Naive B cell (primary cell): ENCODE data around the gene STX5. TPM values are rescaled to one million over a fixed set of nuclear protein-coding genes. Genes with fewer than 3 reads are reported as not detected.
"Not testable (repeated sequence)": the region's sequence is repeated elsewhere in the genome, so short reads cannot be mapped to it uniquely, and the experiment has no call there.

Experiments used
- ATAC-seq, 2 donors: fragments of 150-1000 bp; cut with Tn5 transposase; 2 replicates each; pipeline ENCODE4 v1.10.0; 2021; ENCODE audit warnings: low read depth in 2 of 2, mild to moderate bottlenecking in 2 of 2, moderate library complexity in 2 of 2
- DNase-seq: peaks from one replicate; pipeline ENCODE4 v3.0.0; 2022
- H3K27ac Mint-ChIP-seq, 6 donors: one replicate each; pipeline ENCODE4 v1.8.0; 2020 to 2022; ENCODE audit warnings: mild to moderate bottlenecking in 6 of 6, mixed read lengths in 6 of 6, moderate library complexity in 5 of 6, inconsistent platforms in 2 of 6
- H3K27me3 Mint-ChIP-seq, 3 donors: one replicate each; pipeline ENCODE4 v1.8.0; 2021 to 2022; ENCODE audit warnings: mixed read lengths in 3 of 3, mild to moderate bottlenecking in 1 of 3
- H3K36me3 Mint-ChIP-seq, 2 donors: one replicate each; pipeline ENCODE4 v1.8.0; 2020 to 2022; ENCODE audit warnings: mixed read lengths in 2 of 2, inconsistent platforms in 1 of 2, mild to moderate bottlenecking in 1 of 2
- H3K4me1 Mint-ChIP-seq, 3 donors: one replicate each; pipeline ENCODE4 v1.8.0; 2020 to 2022; ENCODE audit warnings: mixed read lengths in 3 of 3, inconsistent platforms in 1 of 3, mild to moderate bottlenecking in 1 of 3, moderate library complexity in 1 of 3
- H3K4me3 Mint-ChIP-seq, 8 donors: one replicate each; pipeline ENCODE4 v1.8.0; 2020 to 2022; ENCODE audit warnings: mild to moderate bottlenecking in 8 of 8, mixed read lengths in 8 of 8, moderate library complexity in 8 of 8, inconsistent platforms in 2 of 8
- H3K9me3 Mint-ChIP-seq, 7 donors: one replicate each; pipeline ENCODE4 v1.8.0; 2020 to 2022; ENCODE audit warnings: mixed read lengths in 7 of 7, mild to moderate bottlenecking in 5 of 7, inconsistent platforms in 2 of 7, moderate library complexity in 1 of 7
- polyA plus RNA-seq, 6 donors: library from polyadenylated mRNA; unstranded; fragments of 300-500 nt; fragmentation: Illumina TruSeq; gene quantifications; one replicate each; pipeline ENCODE4 v1.2.3, GENCODE V29; 2021; ENCODE audit warnings: low read depth in 6 of 6

Gene STX5
- polyA plus RNA-seq, 6 donors from 2014 or later: 46.4 to 64.2 (median 51.5) TPM

GRCh38 chr11:62835336-62835735 lies 3.5 kb upstream of the STX5 start:
- DNase-seq: no peak
- Mint-ChIP-seq H3K36me3 (peaks cover 10 to 21% of the 10 kb centered on the region in 2 donors), H3K9me3 (peaks cover 0 to 3% (median 0%) of the 10 kb centered on the region in 7 donors), H3K4me1 (peaks cover 40 to 49% (median 43%) of the 10 kb centered on the region in 3 donors), H3K27ac (peak overlapping the region in 1 of 6 donors; percentile 57), H3K4me3 (peak overlapping the region in 1 of 8 donors; percentile 90), H3K27me3 (no peaks in the 10 kb centered on the region)
- ATAC-seq: no peak

- Mint-ChIP-seq H3K4me3 (peak within 1 kb of the TSS; percentile 90 to 100 (median 98)), H3K9me3 (no peaks in the 10 kb centered on the region), H3K4me1 (peaks cover 38 to 55% (median 47%) of the 10 kb centered on the region in 3 donors), H3K27ac (peak within 1 kb of the TSS; percentile 97 to 100 (median 99)), H3K36me3 (peaks cover 9 to 11% of the 10 kb centered on the region in 2 donors), H3K27me3 (no peaks in the 10 kb centered on the region)
- peak; percentile 2 to 3 for ATAC-seq
- no peak for DNase-seq
These were observed 734 bp upstream of the STX5 start, which contains the start of gene TEX54 for GRCh38 chr11:62832336-62833234. Gene TEX54 (minus strand): TSS chr11:62832841.

- Mint-ChIP-seq H3K36me3 (peaks cover 6 to 15% of the 10 kb centered on the region in 2 donors), H3K4me1 (peaks cover 35 to 52% (median 51%) of the 10 kb centered on the region in 3 donors), H3K9me3 (no peaks in the 10 kb centered on the region), H3K27me3 (no peaks in the 10 kb centered on the region), H3K4me3 (peak overlapping the region; percentile 90 to 100 (median 98)), H3K27ac (peak overlapping the region; percentile 97 to 100 (median 99))
- ATAC-seq (peak in 1 of 2 donors; percentile 0), DNase-seq (no peak)
These were observed 839 bp downstream of the STX5 start for GRCh38 chr11:62830904-62831519.

GRCh38 chr11:62828130-62828529 lies 3.7 kb downstream of the STX5 start:
- not testable (repeated sequence) for H3K27me3 Mint-ChIP-seq, H3K4me3 Mint-ChIP-seq, H3K9me3 Mint-ChIP-seq, DNase-seq, H3K27ac Mint-ChIP-seq, ATAC-seq
- peaks cover 3 to 11% of the 10 kb centered on the region in 2 donors for H3K36me3 Mint-ChIP-seq
- H3K4me1 Mint-ChIP-seq: peaks cover 24 to 45% (median 42%) of the 10 kb centered on the region in 3 donors

GRCh38 chr11:62823677-62824076 lies 8.2 kb downstream of the STX5 start:
- Mint-ChIP-seq H3K27ac (peak overlapping the region in 2 of 6 donors; percentile 52 to 55), H3K36me3 (peaks cover 3 to 30% of the 10 kb centered on the region in 2 donors), H3K4me3 (no peak overlapping the region), H3K27me3 (no peaks in the 10 kb centered on the region), H3K4me1 (peaks cover 11 to 22% (median 15%) of the 10 kb centered on the region in 3 donors), H3K9me3 (no peaks in the 10 kb centered on the region)
- ATAC-seq (no peak), DNase-seq (no peak)

- ATAC-seq: no peak
- peak overlapping the region in 2 of 6 donors; percentile 58 to 78 for H3K27ac Mint-ChIP-seq
- DNase-seq: no peak
These were observed 14.7 kb downstream of the STX5 start for GRCh38 chr11:62817129-62817528.

GRCh38 chr11:62816557-62816956 lies 15.3 kb downstream of the STX5 start:
- H3K4me1 Mint-ChIP-seq: peaks cover 0 to 7% (median 0%) of the 10 kb centered on the region in 3 donors

More at GRCh38 chr11:62817129-62817528, 14.7 kb downstream of the STX5 start:
- peaks cover 0 to 4% (median 0%) of the 10 kb centered on the region in 3 donors for H3K4me1 Mint-ChIP-seq
- peak overlapping the region in 1 of 8 donors; percentile 15 for H3K4me3 Mint-ChIP-seq
- no peaks in the 10 kb centered on the region for H3K27me3 Mint-ChIP-seq
- H3K9me3 Mint-ChIP-seq: no peaks in the 10 kb centered on the region
- peaks cover 0 to 8% of the 10 kb centered on the region in 2 donors for H3K36me3 Mint-ChIP-seq

GRCh38 chr11:62811659-62812058 lies 20.2 kb downstream of the STX5 start:
- no peaks in the 10 kb centered on the region for H3K9me3 Mint-ChIP-seq
- peak overlapping the region in 2 of 6 donors; percentile 32 to 34 for H3K27ac Mint-ChIP-seq
- H3K27me3 Mint-ChIP-seq: no peaks in the 10 kb centered on the region
- peaks cover 0 to 10% (median 3%) of the 10 kb centered on the region in 3 donors for H3K4me1 Mint-ChIP-seq
- H3K36me3 Mint-ChIP-seq: no peaks in the 10 kb centered on the region
- no peak for DNase-seq
- no peak for ATAC-seq
- H3K4me3 Mint-ChIP-seq: peak overlapping the region in 2 of 8 donors; percentile 37 to 54

More at GRCh38 chr11:62816557-62816956, 15.3 kb downstream of the STX5 start:
- DNase-seq: no peak
- H3K4me3 Mint-ChIP-seq: no peak overlapping the region
- ATAC-seq: no peak
- no peaks in the 10 kb centered on the region for H3K9me3 Mint-ChIP-seq
- H3K27me3 Mint-ChIP-seq: no peaks in the 10 kb centered on the region
- H3K36me3 Mint-ChIP-seq: peaks cover 0 to 7% of the 10 kb centered on the region in 2 donors
- peak overlapping the region in 4 of 6 donors; percentile 27 to 58 (median 32) for H3K27ac Mint-ChIP-seq

- H3K27ac Mint-ChIP-seq: peak overlapping the region in 3 of 6 donors; percentile 3 to 87 (median 34)
- ATAC-seq: no peak
- H3K9me3 Mint-ChIP-seq: no peaks in the 10 kb centered on the region
- no peaks in the 10 kb centered on the region for H3K36me3 Mint-ChIP-seq
- peaks cover 0 to 13% (median 10%) of the 10 kb centered on the region in 3 donors for H3K4me1 Mint-ChIP-seq
- DNase-seq: no peak
- H3K27me3 Mint-ChIP-seq: no peaks in the 10 kb centered on the region
- peak overlapping the region in 2 of 8 donors; percentile 54 to 57 for H3K4me3 Mint-ChIP-seq
These were observed 21.1 kb downstream of the STX5 start for GRCh38 chr11:62810748-62811147.

- Mint-ChIP-seq H3K36me3 (peaks cover 0 to 5% of the 10 kb centered on the region in 2 donors), H3K9me3 (peaks cover 0 to 2% (median 0%) of the 10 kb centered on the region in 7 donors), H3K4me1 (peaks cover 17 to 30% (median 29%) of the 10 kb centered on the region in 3 donors), H3K27me3 (no peaks in the 10 kb centered on the region), H3K27ac (peak overlapping the region in 1 of 6 donors; percentile 96), H3K4me3 (peak overlapping the region; percentile 26 to 100 (median 70))
- DNase-seq: no peak
- ATAC-seq: no peak
These were observed 25.2 kb downstream of the STX5 start for GRCh38 chr11:62806611-62807121.

- no peaks in the 10 kb centered on the region for H3K27me3 Mint-ChIP-seq
- H3K4me1 Mint-ChIP-seq: peaks cover 17 to 31% (median 23%) of the 10 kb centered on the region in 3 donors
- DNase-seq (no peak), ATAC-seq (no peak)
- H3K36me3 Mint-ChIP-seq: peaks cover 0 to 9% of the 10 kb centered on the region in 2 donors
- H3K9me3 Mint-ChIP-seq: peaks cover 0 to 2% (median 0%) of the 10 kb centered on the region in 7 donors
- H3K4me3 Mint-ChIP-seq: peak overlapping the region; percentile 89 to 100 (median 98)
- peak overlapping the region in 4 of 6 donors; percentile 11 to 98 (median 74) for H3K27ac Mint-ChIP-seq
These were observed 25.9 kb downstream of the STX5 start for GRCh38 chr11:62805961-62806441.

- peaks cover 0 to 2% (median 0%) of the 10 kb centered on the region in 7 donors for H3K9me3 Mint-ChIP-seq
- H3K36me3 Mint-ChIP-seq: peaks cover 0 to 9% of the 10 kb centered on the region in 2 donors
- H3K27me3 Mint-ChIP-seq: no peaks in the 10 kb centered on the region
- peaks cover 17 to 31% (median 19%) of the 10 kb centered on the region in 3 donors for H3K4me1 Mint-ChIP-seq
- peak; percentile 98 for DNase-seq
- H3K4me3 Mint-ChIP-seq: peak within 1 kb of the TSS; percentile 89 to 100 (median 98)
- ATAC-seq: peak; percentile 87 to 88
- H3K27ac Mint-ChIP-seq: peak within 1 kb of the TSS; percentile 96 to 100 (median 98)
These were observed 26.6 kb downstream of the STX5 start, which contains the start of gene NXF1 for GRCh38 chr11:62805076-62805892. Gene NXF1 (minus strand): TSS chr11:62805440. CDS start chr11:62805356, 84 bp downstream.
